Amniotic epithelial cell (primary cell): Measurements from ENCODE around the gene RUBCN.
"Not testable (repeated sequence)": the region's sequence is repeated elsewhere in the genome, so short reads cannot be mapped to it uniquely, and the experiment has no call there.

Experiments used
- DNase-seq: peaks from one replicate; pipeline ENCODE4 v3.0.0-alpha.2; 2010; ENCODE audit warnings: low read depth

The RUBCN gene

GRCh38 chr3:197685546-197685945, 51.2 kb downstream of the RUBCN start:
- no peak for DNase-seq

GRCh38 chr3:197683191-197683590, 53.5 kb downstream of the RUBCN start:
- DNase-seq, result no peak

DNA sequence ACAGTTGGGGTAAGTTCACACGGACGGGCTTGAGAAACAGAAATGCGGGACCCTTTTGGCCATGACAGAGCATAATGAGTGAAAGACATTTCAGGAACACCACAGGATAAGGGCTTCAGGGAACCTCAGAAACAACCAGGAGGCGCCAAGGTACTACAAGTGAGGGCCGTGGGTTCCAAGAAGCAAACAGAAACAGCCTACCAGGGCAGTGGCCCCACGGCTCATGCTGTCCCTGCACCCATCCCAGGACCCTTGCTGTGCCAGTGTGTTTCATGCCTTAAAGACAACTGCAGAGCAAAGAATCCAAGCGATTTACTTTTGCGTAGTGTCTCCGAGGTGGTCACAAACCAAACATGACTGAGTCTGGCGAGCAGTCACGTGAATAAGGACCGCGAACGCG, 54.0 kb downstream of the RUBCN start:
- no peak for DNase-seq

GRCh38 chr3:197680955-197681521, 55.7 kb downstream of the RUBCN start:
- DNase-seq, result peak; percentile 9

GRCh38 chr3:197675951-197676350, 60.8 kb downstream of the RUBCN start:
- DNase-seq, result no peak

GRCh38 chr3:197675563-197675860, 61.2 kb downstream of the RUBCN start:
- DNase-seq, result no peak

GRCh38 chr3:197674741-197675562, 61.8 kb downstream of the RUBCN start:
- DNase-seq, result no peak

GRCh38 chr3:197673170-197673569, 63.5 kb downstream of the RUBCN start:
- no peak for DNase-seq

DNA sequence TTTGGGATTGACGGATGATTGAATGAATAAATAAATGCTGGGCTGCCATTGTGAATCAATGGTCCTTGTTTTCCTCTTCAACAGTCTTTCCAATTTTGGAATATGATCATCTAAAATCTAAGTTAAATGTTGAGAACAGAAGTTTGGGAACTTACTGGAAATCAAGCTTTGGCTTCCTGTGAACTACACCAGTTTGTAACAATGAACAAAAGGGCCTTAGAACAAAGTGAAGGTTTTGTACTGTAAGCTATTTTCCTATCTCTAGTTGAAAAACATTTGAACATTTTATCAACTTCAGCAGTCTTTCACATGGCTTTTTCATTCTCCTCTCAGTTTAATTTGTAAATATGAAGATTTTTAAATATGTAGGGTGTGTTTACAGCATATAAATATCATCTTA, 66.3 kb downstream of the RUBCN start:
- no peak for DNase-seq

- no peak for DNase-seq
Observed at GRCh38 chr3:197667968-197668367, 68.7 kb downstream of the RUBCN start.

- DNase-seq, result not testable (repeated sequence)
Observed at GRCh38 chr3:197667293-197667692, 69.4 kb downstream of the RUBCN start.

GRCh38 chr3:197666221-197666842, 70.4 kb downstream of the RUBCN start:
- not testable (repeated sequence) for DNase-seq

GRCh38 chr3:197665549-197665948, 71.2 kb downstream of the RUBCN start:
- DNase-seq, result not testable (repeated sequence)

GRCh38 chr3:197665142-197665491, 71.6 kb downstream of the RUBCN start:
- not testable (repeated sequence) for DNase-seq

- DNase-seq, result not testable (repeated sequence)
Observed at GRCh38 chr3:197664414-197665141, 72.1 kb downstream of the RUBCN start.

GRCh38 chr3:197663367-197664140, 73.2 kb downstream of the RUBCN start:
- not testable (repeated sequence) for DNase-seq

DNA sequence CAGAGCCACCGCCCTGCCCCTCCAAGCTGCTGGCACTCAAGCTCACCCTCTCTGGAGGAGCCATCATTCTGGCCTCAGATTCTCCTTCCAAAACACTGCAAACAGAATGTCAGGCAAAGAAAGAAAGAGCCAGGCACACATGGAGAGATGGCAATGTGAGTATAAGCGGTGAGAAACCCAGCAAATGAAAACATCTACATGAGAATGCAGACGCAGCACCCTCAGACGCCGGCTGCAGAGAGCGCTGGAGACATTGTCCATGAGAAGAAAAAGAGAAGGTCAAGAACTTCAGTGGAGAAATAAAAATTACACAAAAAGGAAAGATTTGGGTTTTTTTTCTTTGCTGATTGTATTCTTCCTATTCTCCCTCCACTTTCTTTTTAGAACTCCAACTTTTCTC, 74.4 kb downstream of the RUBCN start:
- not testable (repeated sequence) for DNase-seq

DNA sequence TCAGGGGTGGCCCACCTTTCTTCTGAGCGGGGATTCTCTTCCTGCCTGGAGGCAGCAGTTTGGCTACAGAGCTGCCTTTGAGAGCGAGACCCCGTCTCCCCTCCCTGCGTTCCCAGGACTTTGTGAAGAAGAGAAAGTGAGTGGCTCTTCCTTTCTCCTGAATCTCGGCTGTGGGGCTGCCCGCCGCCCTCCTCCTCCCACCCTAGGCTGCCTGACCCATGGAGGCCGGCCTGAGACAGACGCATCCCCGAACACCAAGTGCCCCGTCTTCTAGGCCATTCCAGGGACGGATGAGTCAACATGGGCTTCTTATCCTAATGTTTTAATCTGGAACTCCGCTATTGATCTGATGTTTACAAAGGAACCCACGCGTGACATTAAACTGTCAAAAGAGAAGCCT, 74.8 kb downstream of the RUBCN start:
- not testable (repeated sequence) for DNase-seq

DNA sequence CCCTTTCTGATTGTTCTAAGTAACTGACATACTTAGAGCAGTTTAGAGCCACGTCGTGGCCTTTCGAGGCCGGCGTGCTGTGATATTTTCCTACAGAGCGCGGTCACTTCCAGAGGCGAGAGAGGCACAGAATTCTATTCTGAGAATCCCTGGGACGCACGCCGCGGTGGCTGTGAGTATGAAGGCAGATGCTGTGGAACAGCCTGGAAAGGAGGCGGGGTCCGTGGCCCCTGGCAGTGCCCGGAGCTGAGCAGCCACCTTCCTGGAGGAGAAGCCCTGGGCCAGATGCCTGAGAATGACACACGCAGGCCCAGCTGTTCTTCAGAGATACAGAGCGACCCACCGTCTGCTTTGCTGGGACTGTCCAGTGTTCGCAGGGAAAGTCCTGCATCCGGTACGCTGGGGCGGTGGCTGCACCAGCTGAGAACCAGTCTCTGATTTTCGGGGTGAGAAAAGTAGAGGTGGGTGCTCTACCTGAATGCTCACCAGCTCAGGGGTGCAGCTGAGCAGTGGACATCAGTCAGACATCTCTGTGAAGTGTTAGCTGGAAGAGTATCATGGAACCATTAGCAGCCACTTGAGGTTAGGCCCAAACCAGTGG, 75.4 kb downstream of the RUBCN start:
- not testable (repeated sequence) for DNase-seq

DNA sequence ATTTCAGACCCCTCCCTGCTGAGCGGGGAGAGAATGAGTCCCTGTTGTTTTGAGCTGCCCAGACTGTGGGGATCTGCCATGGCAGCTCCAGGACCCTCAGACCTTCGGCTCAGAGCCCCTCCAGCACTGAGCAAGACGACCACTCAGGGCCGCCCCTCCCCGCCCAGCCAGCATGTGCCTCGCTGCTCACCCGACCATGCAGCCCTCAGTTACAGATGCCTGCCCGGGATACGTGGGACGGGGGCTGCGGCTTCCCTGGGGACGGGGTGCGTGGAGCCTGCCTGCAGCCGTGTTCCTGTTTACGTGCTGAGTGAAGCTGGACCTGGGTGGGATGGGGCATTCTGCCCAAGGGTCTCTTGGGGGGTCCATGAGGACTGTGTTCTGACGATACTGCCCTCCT, 77.0 kb downstream of the RUBCN start:
- DNase-seq, result not testable (repeated sequence)

DNA sequence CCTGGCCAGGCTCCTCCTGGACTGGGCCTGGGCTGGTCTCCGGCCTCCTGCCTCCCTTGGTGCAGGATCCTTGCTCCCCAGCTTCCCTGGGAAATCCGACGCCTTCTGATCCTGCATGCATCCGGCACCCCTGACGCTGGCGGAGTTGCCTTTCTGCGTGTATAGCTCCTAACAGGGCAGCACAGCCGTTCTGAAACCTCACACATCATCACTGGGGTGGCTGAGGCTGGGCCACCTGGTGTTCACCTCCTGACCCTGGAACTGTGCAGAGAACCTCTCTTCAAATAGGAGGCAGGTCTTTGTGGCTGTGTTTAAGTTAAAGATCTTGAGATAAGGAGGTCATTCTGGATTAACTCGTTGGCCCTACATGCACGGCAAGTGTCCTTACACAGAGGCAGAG, 77.6 kb downstream of the RUBCN start:
- DNase-seq, result not testable (repeated sequence)

- DNase-seq, result not testable (repeated sequence)
Observed at GRCh38 chr3:197658706-197659105, 78.0 kb downstream of the RUBCN start.
